Breast epithelium (tissue), 3 donors: ENCODE results near the gene ATG7.

ENCODE experiments used
- POLR2AphosphoS5 ChIP-seq, 3 donors: sonication (generic); formaldehyde crosslinking; IDR thresholded peaks; one replicate each; pipeline ENCODE4 v1.6.1; 2017; ENCODE audit warnings: antibody characterized with exemption in 3 of 3
- TF ChIP-seq, protein P1 (sequence below), 3 donors: fragments of 450-650 bp; IDR thresholded peaks; one replicate each; pipeline ENCODE4 v1.5.1; 2016 to 2017; ENCODE audit warnings: antibody characterized with exemption in 3 of 3, mild to moderate bottlenecking in 3 of 3, moderate library complexity in 3 of 3

DNA sequence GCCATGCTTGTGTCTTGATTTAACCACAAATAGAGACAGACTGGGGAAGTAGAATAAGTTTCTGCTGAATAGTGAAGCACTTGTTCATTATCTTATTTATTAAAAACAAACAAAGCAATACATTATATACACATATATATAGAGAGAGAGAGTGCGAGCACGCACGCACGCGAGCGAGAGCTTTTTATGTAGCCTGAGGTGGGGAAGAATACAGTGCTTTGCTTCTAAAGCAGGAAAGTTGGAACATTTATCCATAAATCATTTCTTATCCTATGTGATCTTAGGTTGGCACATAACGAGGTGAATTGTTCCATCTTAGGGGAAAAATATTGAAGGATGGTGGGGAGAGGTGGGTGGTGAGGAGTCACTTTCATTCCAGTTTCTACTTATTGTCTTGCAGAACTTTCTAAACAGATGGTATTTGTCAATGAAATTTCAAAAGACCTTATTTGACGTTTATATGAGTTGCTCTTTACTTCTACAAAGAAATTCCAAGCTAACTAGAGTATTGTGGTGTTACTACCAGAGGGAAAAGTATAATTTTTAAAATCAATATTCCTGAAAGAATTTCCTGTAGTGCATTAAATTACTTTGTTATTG, 110.0 kb downstream of the ATG7 start:
- TF ChIP-seq POLR2AphosphoS5 (IDR thresholded peaks at IDR 0.05): no peak
- TF ChIP-seq, protein P1, sequence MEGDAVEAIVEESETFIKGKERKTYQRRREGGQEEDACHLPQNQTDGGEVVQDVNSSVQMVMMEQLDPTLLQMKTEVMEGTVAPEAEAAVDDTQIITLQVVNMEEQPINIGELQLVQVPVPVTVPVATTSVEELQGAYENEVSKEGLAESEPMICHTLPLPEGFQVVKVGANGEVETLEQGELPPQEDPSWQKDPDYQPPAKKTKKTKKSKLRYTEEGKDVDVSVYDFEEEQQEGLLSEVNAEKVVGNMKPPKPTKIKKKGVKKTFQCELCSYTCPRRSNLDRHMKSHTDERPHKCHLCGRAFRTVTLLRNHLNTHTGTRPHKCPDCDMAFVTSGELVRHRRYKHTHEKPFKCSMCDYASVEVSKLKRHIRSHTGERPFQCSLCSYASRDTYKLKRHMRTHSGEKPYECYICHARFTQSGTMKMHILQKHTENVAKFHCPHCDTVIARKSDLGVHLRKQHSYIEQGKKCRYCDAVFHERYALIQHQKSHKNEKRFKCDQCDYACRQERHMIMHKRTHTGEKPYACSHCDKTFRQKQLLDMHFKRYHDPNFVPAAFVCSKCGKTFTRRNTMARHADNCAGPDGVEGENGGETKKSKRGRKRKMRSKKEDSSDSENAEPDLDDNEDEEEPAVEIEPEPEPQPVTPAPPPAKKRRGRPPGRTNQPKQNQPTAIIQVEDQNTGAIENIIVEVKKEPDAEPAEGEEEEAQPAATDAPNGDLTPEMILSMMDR (IDR thresholded peaks at IDR 0.05): no peak
